Activated naive CD8-positive, alpha-beta T cell (primary cell): ENCODE data around the gene PCYT2.

ENCODE experiments used
- H3K27ac Mint-ChIP-seq: one replicate; pipeline ENCODE4 v1.8.0; 2021; ENCODE audit warnings: mixed read lengths
- H3K27me3 Mint-ChIP-seq: one replicate; pipeline ENCODE4 v1.8.0; 2021; ENCODE audit warnings: mixed read lengths
- H3K36me3 Mint-ChIP-seq: one replicate; pipeline ENCODE4 v1.8.0; 2021; ENCODE audit warnings: mixed read lengths
- H3K4me1 Mint-ChIP-seq: one replicate; pipeline ENCODE4 v1.8.0; 2021; ENCODE audit warnings: low read depth, mixed read lengths
- H3K4me3 Mint-ChIP-seq: one replicate; pipeline ENCODE4 v1.8.0; 2021; ENCODE audit warnings: mild to moderate bottlenecking, mixed read lengths
- H3K9me3 Mint-ChIP-seq: one replicate; pipeline ENCODE4 v1.8.0; 2021; ENCODE audit warnings: low read depth, mixed read lengths

PCYT2 gene

DNA sequence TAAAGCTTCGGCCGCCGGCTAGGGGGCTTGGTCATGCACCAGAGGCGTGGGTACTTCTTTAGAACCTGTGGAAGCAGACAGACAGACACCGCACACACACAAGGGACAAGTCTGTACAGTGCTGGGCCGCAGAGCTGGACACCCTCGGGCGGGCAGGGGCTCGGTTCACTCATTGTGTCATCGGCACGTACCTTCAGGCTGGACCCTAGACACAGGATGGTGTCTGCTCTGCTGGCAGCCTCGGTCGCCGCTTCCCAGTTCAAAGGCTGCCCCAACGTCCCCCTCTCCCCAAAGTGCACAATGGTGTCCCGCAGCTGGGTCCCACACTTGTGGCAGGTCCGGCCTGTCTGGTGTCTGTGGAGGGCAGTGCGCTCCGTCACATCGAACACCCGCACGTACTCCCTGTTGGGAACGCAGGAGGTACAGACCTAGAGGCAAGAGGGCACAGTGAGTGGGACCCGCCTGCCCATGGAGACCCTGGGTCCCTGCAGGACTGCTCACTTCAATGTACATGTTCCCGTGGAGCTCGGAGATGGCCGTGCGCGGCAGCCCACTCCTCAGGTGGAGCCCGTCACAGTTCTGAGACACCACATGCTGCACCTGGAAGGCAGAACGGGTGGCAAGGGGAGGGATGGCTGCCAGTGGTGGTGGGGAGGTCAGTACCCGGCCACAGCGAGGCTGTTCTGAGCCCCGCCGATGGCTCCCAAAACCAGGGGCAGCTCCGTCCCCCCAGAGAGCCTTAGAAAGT, 3.1 kb upstream of the PCYT2 start:
- Mint-ChIP-seq H3K4me3 (no peak overlapping the region), H3K27me3 (no peaks in the 10 kb centered on the region), H3K4me1 (peaks cover 33% of the 10 kb centered on the region), H3K36me3 (peaks cover 6% of the 10 kb centered on the region), H3K27ac (no peak overlapping the region), H3K9me3 (no peaks in the 10 kb centered on the region)

DNA sequence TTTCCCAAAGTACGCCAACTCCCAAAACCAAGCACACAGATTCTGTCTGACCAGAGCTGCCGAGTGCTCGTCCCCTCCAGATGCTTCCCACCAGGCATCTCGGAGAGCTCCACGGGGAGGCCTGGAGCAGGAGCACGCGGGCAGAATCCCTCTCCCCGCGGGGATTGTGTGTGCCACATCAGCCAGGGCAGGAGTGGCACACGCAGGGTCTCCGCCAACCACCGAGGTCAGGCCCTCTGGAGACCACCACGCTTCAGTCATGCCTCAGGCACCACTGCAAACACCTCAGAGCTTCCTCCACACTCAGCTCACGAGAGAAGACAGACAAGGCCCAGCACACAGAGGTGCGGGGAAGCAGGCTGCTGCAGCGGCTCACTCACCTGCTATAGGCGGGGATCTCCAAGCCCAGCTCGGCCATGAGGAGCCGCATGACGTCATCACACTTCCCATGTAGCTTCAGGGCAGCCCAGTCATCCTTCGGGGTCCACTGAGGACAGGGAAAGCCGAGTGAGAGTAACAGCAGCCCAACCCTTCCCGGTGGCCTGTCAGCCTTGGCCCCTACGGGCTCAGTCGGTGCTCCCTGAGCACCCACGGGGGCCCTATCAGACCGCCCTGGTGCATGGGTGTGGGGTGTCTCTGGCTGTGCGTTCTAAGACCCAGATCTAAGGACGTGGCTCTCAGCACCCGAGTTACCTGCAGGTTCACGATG, 2.3 kb upstream of the PCYT2 start:
- H3K4me1 Mint-ChIP-seq = peaks cover 28% of the 10 kb centered on the region
- no peaks in the 10 kb centered on the region for H3K9me3 Mint-ChIP-seq
- H3K27me3 Mint-ChIP-seq = no peaks in the 10 kb centered on the region
- no peak overlapping the region for H3K27ac Mint-ChIP-seq
- H3K4me3 Mint-ChIP-seq = peak overlapping the region; percentile 17
- peaks cover 6% of the 10 kb centered on the region for H3K36me3 Mint-ChIP-seq

DNA sequence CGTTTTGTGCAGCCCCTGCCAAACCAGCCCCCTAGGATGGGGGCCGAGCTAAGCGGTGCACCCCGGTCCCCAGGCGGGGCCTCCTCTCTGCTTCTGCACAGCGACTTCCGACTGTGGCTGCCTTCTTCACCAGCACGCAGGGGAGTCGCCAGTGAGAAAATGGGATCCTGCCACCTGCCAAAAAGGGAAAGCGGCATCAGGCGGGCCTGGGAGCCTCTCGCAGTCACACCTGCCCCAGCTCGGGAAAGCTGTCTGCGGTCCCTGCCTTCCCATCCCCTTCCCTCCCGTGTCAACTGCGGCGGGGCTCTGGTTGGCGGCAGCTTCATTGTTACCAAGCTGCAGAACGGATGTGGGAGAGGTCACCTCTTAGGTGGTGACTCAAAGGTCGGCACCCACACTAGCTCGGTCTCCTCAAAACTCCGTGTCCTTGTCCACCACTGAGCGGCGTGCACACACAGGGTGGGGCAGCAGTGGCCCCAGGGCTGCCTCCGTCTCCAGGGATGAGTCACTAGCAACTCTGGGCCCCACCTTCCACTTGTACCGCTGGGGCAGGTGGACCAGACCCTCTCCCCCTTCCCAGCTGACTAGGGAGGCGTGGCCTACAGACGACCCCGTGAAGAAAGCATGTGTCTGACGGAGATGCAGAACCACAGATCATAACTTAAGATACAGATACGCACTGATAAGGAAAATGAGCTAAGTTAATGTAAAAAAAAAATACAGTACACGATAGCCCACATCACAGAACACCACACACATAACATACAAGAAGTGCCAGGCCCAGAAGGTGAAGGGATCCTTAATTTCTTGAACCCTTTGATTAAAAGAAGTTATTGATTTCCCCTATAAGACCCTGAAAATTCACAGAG, 1.5 kb upstream of the PCYT2 start:
- peaks cover 6% of the 10 kb centered on the region for H3K36me3 Mint-ChIP-seq
- no peaks in the 10 kb centered on the region for H3K27me3 Mint-ChIP-seq
- H3K4me1 Mint-ChIP-seq = peaks cover 23% of the 10 kb centered on the region
- no peak overlapping the region for H3K27ac Mint-ChIP-seq
- H3K9me3 Mint-ChIP-seq = no peaks in the 10 kb centered on the region
- H3K4me3 Mint-ChIP-seq = no peak overlapping the region

DNA sequence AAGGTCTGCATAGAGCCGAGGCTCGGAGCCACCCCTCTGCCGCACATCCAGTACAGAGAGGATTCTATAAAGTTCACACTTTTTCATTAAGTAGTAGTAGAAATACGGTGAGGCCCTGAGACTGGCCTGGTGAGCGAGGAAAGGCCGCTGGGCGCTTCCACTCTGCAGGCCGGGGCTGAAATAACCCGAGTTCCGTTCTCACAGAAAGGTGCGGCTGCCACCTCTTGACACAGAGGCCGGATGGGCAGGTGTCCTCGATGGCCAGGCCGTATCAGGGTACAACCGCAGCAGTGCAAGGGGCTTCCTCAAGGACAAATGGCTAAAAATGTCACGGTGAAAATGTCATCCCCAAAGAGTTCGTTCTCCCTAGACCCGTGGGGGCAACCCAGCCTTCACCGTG, 770 bp upstream of the PCYT2 start:
- Mint-ChIP-seq H3K9me3 (no peaks in the 10 kb centered on the region), H3K4me1 (peaks cover 18% of the 10 kb centered on the region), H3K27me3 (no peaks in the 10 kb centered on the region), H3K4me3 (peak overlapping the region; percentile 42), H3K36me3 (peaks cover 6% of the 10 kb centered on the region), H3K27ac (no peak overlapping the region)

DNA sequence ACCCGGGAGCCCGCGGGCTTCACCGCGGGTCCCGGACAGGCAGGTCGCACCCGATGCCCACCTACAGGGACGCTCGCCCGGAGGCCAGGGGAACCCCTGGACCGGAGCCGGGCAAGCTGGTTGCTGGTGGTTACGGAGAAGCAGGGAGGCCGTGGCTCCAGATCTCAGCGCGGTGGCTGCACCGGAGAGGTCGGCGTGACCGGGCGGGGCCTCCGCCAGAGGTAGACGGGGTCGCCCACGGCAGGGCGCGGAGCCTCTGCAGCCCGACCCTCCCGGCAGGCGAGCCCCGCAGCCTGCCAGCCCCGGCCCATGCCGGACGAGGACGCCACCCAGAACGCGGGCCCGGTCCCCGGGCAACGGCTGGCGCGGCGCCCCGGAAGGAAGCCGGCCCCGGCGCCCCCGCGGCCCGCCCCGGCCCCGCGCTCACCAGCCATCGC, 341 bp downstream of the PCYT2 start:
- no peak overlapping the region for H3K27ac Mint-ChIP-seq
- no peaks in the 10 kb centered on the region for H3K27me3 Mint-ChIP-seq
- H3K9me3 Mint-ChIP-seq = no peaks in the 10 kb centered on the region
- H3K4me3 Mint-ChIP-seq = peak overlapping the region; percentile 86
- H3K4me1 Mint-ChIP-seq = peaks cover 9% of the 10 kb centered on the region
- H3K36me3 Mint-ChIP-seq = peaks cover 4% of the 10 kb centered on the region

DNA sequence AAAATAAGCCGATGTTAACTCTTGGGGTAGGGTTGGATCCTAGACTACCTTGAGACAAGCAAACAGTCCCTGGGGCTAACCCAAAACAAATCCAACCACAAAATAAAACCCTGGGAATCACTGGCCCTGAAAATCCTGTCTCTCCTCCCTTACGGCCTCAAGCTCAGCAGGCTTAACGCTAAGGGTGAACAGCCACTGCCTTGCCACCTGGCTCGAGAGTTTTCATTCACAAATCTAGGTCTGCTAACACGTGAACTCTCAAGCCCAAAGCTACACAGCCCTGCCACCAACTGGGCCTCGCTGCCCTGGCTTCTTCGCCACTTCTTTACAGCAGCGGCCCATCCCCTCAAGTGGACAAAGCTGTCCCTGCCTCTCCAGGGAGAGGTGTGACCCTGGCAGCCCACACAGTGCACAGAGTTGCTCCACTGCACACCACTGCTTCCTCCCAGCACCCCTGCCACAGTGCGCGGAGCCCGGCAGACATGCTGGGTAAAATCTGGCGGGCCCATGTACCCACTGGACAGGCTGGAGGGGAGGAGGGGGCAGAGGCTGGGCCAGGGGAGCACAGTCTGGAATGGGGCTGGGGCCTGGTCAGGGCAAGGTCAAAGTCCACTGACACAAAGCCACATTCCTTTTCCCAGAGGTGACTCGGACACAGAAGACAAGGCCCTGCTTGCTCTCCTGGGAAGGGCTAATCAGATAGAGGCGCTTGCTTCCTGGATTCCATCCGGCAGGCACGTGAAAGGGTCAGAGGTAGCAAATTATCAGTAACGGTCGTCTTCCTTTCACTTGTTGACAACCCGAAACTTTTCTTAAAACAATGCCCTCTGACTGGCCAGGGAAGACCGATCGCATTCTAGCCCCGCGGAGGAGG, 996 bp downstream of the PCYT2 start:
- Mint-ChIP-seq H3K27ac (no peak overlapping the region), H3K4me1 (peaks cover 7% of the 10 kb centered on the region), H3K9me3 (no peaks in the 10 kb centered on the region), H3K4me3 (peak overlapping the region; percentile 86), H3K36me3 (peaks cover 4% of the 10 kb centered on the region), H3K27me3 (no peaks in the 10 kb centered on the region)

DNA sequence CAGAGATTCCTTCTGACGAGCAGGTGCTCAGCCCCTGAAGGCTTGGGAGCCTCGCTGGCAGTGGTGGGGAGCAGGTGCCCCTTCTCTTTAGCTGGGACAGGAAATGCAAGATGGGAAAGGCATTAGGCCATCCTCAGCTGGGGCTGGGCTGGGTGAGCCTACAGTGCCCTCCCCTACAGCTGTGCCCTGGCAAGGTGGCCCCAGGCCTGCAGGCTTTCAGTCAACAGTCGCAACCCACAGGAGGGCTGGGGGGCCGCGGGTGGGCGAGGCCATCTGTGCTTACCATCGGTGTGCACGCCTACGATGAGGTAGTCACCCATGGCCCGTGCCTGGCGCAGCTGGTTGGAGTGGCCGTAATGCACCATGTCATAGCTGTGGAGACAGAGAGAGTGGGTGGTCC, 2.0 kb downstream of the PCYT2 start:
- Mint-ChIP-seq H3K4me1 (peaks cover 7% of the 10 kb centered on the region), H3K27ac (no peak overlapping the region), H3K27me3 (no peaks in the 10 kb centered on the region), H3K36me3 (peaks cover 4% of the 10 kb centered on the region), H3K4me3 (peak overlapping the region; percentile 86), H3K9me3 (no peaks in the 10 kb centered on the region)

DNA sequence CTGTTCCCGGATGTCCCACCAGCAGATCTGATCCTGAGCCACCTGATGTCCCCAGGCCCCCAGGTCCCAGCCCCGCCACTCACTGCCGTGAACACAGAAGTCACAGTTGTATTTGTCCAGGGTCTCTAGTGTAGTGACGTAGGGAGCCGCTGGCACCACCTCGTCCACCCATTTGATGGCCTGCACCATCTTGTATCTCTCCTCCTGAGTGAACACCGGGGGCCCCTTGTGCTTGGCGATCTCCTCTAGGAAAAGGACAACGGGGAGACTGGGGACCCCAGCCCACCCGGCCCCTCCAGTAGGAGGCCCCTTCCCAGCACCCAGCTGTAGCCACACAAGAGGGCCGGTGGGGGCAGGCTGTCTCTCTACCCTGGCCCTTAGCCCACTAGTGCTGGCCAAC, 2.4 kb downstream of the PCYT2 start:
- Mint-ChIP-seq H3K27ac (no peak overlapping the region), H3K9me3 (no peaks in the 10 kb centered on the region), H3K4me1 (peaks cover 7% of the 10 kb centered on the region), H3K36me3 (peaks cover 4% of the 10 kb centered on the region), H3K4me3 (no peak overlapping the region), H3K27me3 (no peaks in the 10 kb centered on the region)

DNA sequence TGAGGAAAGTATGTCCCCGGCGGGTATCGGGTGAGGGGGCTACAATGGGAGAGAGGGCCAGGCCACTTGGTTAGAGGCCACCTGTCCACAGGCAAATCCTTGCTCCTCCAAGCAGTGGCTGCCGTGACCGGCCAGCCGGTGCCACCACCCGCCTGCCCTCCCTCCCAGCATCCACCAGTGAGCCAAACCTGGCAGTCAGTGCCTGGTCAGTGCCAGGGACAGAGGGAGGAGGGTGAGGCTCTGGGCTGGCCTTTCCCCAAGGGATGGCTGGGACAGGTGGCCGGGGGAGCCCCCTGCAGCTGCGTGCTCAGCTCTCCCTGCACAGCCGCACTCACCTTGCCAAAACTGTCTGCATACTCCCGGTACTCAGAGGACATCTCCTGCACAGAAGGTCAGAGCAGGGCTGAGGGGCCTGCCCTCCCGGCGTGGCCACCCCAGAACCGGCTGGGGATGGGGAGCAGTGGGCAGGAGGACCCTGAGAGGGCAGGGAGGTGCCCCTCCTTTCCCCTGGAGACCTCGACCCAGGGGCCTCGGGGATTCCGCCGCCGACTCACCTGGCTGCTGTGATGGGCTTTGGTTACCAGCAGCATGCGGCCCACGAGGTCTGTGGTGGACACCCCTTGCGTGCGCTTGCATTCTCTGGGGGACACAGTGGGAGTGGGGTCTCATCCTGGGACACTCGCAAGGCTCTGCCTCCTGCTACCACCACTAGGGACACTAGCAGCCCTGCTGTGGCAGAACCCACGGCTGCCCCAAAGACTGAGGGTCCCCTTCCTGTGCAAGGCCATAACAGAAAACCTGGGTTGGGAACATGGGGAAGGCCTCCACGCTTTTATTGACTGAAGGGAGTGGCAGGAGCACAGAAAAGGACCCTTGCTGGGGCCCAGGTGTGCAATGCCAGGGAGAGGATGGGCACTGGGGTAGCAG, 3.7 kb downstream of the PCYT2 start:
- H3K9me3 Mint-ChIP-seq = no peaks in the 10 kb centered on the region
- H3K4me3 Mint-ChIP-seq = no peak overlapping the region
- no peaks in the 10 kb centered on the region for H3K36me3 Mint-ChIP-seq
- H3K4me1 Mint-ChIP-seq = peaks cover 7% of the 10 kb centered on the region
- no peak overlapping the region for H3K27ac Mint-ChIP-seq
- no peaks in the 10 kb centered on the region for H3K27me3 Mint-ChIP-seq

DNA sequence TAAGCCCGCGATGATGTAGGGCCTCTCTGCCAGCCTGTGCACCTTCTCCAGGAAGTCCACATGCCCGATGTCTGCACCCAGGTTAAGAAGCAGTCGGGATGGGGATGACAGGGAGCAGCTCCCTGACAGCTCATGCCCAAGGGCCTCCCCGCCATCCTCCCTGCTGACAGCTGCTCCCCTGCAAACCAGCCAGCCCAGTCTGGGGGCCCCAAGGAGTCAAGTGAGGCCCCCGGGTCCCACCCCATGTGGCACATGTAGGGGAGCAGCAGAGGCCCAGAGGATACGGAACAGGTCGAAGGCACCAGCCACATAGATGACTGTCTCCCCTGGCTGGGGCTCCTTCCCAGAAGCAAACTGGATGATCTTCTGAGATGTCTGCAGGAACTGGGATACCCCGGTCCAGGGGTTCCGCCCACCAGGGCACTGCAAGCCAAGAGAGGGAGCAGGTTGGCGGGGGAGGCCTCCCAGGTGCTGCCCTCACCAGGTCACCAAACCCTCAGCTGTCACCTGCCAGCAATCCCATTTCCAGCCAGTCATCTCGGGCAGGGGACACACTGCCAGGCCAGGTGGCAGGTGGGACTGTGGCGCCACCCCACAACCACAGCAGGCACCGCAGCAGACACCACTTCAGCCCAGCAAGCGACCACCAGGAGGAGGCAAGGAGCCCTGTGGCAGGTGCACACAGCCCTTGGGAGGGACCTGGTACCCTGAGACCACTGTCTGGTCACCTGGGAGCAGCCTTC, 4.6 kb downstream of the PCYT2 start:
- H3K27me3 Mint-ChIP-seq = no peaks in the 10 kb centered on the region
- H3K27ac Mint-ChIP-seq = no peak overlapping the region
- no peak overlapping the region for H3K4me3 Mint-ChIP-seq
- H3K4me1 Mint-ChIP-seq = peaks cover 7% of the 10 kb centered on the region
- H3K36me3 Mint-ChIP-seq = no peaks in the 10 kb centered on the region
- H3K9me3 Mint-ChIP-seq = no peaks in the 10 kb centered on the region

DNA sequence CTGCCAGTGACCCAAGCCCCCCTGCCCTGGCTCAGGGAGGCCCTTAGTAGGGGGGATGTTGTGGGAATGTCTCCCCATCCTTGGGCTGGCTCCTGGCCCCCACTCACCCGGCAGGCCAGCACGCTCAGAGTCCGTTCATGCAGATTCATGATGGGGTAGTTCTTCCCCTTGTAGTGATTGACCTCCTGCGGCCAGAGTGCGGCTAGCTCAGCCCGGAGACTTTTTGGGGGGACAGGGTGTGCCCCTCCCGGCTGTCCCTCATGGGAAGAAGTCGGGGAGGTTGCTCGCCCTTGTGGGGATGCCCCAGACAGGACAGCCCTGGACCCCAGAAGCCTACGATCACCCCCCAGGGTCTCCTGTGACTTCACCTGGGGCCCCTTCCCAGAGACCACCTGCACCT, 5.2 kb downstream of the PCYT2 start:
- Mint-ChIP-seq H3K9me3 (no peaks in the 10 kb centered on the region), H3K4me3 (no peak overlapping the region), H3K36me3 (peaks cover 3% of the 10 kb centered on the region), H3K27ac (no peak overlapping the region), H3K27me3 (peaks cover 3% of the 10 kb centered on the region), H3K4me1 (peaks cover 12% of the 10 kb centered on the region)

DNA sequence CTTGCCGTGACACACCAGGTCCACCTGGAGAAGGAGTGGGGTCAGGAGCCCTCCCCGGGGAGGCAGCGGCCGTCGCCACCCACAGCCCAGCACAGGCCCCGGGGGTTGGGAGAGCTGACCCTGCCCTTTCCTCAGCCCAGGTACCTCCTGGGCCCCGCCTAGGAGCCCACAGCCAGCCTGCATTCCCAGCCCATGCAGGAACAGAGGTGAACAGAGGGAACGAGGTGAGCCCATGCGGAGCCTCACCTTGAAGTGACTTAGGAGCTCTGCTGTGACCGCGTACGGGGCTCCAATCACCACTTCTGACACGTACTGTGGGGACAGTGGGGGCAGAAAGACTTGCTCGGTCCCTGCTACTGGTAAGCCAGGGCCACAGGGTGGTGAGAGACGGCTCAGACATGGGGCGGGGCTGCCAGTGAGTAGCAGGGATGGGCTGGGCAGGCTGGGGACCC, 5.7 kb downstream of the PCYT2 start:
- no peaks in the 10 kb centered on the region for H3K9me3 Mint-ChIP-seq
- H3K36me3 Mint-ChIP-seq = peaks cover 5% of the 10 kb centered on the region
- peaks cover 5% of the 10 kb centered on the region for H3K27me3 Mint-ChIP-seq
- no peak overlapping the region for H3K4me3 Mint-ChIP-seq
- peaks cover 13% of the 10 kb centered on the region for H3K4me1 Mint-ChIP-seq
- H3K27ac Mint-ChIP-seq = no peak overlapping the region
